Bronchial epithelial cell (primary cell): Measurements from ENCODE around the gene FOXD1. TPM values are rescaled to one million over a fixed set of nuclear protein-coding genes. Genes with fewer than 3 reads are reported as not detected.

ENCODE experiments used
- DNase-seq: peaks from one replicate; pipeline ENCODE4 v3.0.0-alpha.2; 2010; ENCODE audit warnings: low read depth
- FAIRE-seq: peaks from 2 replicates; lab custom pipeline; 2011; peaks lifted over from hg19 to GRCh38; lab: Jason Lieb, UNC
- H3K27me3 ChIP-seq: 2 replicates; pipeline ENCODE4 v1.5.1; 2011; ENCODE audit warnings: low read length; ENCODE audit not compliant: control insufficient read depth, insufficient read depth
- H3K36me3 ChIP-seq: 2 replicates; pipeline ENCODE4 v1.5.1; 2011; ENCODE audit warnings: low read length; ENCODE audit not compliant: control insufficient read depth, insufficient read depth
- H3K4me3 ChIP-seq: 2 replicates; pipeline ENCODE4 v1.5.1; 2011; ENCODE audit warnings: mild to moderate bottlenecking, low read depth, low read length, control low read depth
- total RNA-seq: library from RNA; depleted of rRNA; stranded (reverse); fragments of >200 nt; gene quantifications from 2 replicates; pipeline ENCODE4 v1.2.1, GENCODE V29; 2014
- TF ChIP-seq, protein P1 (sequence below): IDR thresholded peaks from 2 replicates; pipeline ENCODE4 v1.5.1; 2011; ENCODE audit warnings: mild to moderate bottlenecking, moderate library complexity, low read length, control low read depth, inconsistent platforms; ENCODE audit not compliant: insufficient read depth, severe bottlenecking

Gene FOXD1
- total RNA-seq, 1 donor from 2014 or later, result 3.4 TPM

DNA sequence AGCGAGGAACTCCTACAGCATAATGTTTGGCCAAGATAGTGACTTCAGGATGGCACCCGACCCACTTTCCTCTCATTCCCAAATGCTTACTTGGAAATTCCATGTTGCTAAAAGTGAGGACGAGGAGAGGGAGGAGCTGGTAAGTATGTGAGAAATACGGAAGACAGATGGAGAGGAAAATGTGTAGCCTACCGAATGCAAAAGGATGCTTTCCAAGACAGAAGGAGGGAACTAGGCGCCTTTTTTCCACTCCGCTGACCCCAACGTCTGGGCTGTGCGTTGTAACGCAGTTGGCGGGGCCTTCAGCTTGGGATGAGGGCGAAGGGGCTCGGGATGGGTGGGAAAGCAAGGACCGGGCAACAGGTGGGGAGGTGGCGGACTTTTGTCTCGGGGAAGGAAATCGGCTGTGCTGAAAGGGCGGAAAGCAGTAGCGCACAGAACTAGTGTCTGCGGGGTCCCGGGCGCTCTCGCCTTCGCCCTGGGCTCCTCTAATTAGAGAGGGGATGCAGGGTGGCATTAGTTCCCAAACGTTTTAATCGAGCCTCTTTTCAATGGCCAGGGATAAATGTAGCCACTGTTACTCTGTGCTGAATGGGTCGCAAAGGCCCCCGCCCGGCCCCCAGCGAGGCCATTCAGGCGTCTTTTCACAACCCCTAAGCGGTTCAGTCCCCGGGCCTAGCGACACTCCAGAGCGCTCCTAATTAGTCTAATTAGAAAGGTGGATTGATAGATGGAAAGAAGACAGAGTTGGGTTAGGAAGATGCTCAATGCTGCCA is 12.6 kb downstream of the FOXD1 start:
- no peak for DNase-seq
- Histone ChIP-seq H3K27me3 (peaks cover 45% of the 10 kb centered on the region), H3K4me3 (no peak overlapping the region), H3K36me3 (no peaks in the 10 kb centered on the region)
- TF ChIP-seq, protein P1, sequence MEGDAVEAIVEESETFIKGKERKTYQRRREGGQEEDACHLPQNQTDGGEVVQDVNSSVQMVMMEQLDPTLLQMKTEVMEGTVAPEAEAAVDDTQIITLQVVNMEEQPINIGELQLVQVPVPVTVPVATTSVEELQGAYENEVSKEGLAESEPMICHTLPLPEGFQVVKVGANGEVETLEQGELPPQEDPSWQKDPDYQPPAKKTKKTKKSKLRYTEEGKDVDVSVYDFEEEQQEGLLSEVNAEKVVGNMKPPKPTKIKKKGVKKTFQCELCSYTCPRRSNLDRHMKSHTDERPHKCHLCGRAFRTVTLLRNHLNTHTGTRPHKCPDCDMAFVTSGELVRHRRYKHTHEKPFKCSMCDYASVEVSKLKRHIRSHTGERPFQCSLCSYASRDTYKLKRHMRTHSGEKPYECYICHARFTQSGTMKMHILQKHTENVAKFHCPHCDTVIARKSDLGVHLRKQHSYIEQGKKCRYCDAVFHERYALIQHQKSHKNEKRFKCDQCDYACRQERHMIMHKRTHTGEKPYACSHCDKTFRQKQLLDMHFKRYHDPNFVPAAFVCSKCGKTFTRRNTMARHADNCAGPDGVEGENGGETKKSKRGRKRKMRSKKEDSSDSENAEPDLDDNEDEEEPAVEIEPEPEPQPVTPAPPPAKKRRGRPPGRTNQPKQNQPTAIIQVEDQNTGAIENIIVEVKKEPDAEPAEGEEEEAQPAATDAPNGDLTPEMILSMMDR, result no peak
- no peak for FAIRE-seq

DNA sequence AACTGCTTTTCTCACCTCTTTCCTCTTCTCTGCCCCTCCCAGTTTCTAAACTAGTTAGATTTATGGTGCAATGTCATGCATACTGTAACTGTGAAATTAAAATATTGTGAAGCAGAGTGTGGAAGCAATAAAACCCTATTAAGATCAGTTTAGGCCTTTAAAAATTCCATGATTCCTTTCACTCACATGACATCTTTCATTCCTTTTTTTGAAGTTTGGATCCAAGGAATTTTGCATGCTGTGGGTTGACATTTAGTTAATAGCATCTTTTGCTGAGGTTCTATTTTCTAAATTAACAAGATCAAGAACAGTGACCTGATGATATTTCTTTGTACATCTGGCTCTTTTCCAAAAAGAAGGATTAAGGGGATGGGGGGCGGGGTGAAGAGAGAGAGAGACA is 13.7 kb downstream of the FOXD1 start:
- Histone ChIP-seq H3K36me3 (no peaks in the 10 kb centered on the region), H3K4me3 (no peak overlapping the region), H3K27me3 (peaks cover 36% of the 10 kb centered on the region)
- TF ChIP-seq, protein P1, result no peak
- DNase-seq, result no peak
- no peak for FAIRE-seq

GRCh38 chr5:73434461-73434860 is 14.1 kb downstream of the FOXD1 start:
- peaks cover 36% of the 10 kb centered on the region for H3K27me3 ChIP-seq
- no peaks in the 10 kb centered on the region for H3K36me3 ChIP-seq
- TF ChIP-seq, protein P1, result no peak
- no peak overlapping the region for H3K4me3 ChIP-seq
- FAIRE-seq (no peak), DNase-seq (no peak)

DNA sequence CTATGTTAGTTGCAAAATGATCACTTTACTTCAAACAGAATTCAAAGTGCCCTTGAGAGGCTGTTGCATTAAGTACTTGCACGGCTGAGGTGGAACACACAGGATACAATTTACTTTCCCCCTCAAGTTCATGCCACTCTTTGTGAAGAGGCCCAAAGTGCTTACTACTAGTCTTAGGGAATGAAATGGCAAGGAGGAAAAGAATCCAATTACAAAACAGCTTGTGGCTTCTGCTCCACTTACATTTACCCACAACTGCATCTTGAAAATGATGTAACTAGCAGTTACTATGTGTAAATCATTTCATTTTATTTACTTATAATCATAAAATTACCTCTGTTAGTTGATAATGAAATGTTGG is 14.6 kb downstream of the FOXD1 start:
- no peak overlapping the region for H3K4me3 ChIP-seq
- DNase-seq (no peak), FAIRE-seq (no peak)
- TF ChIP-seq, protein P1, result no peak
- H3K36me3 ChIP-seq, result no peaks in the 10 kb centered on the region
- H3K27me3 ChIP-seq, result peaks cover 34% of the 10 kb centered on the region

- Histone ChIP-seq H3K36me3 (no peaks in the 10 kb centered on the region), H3K27me3 (peaks cover 30% of the 10 kb centered on the region), H3K4me3 (no peak overlapping the region)
- peak; percentile 28 for FAIRE-seq
- DNase-seq, result no peak
- TF ChIP-seq, protein P1, result no peak
These were observed 15.2 kb downstream of the FOXD1 start for GRCh38 chr5:73433272-73433981.
